ENCODE measurements around the gene PRRX1.

DNA sequence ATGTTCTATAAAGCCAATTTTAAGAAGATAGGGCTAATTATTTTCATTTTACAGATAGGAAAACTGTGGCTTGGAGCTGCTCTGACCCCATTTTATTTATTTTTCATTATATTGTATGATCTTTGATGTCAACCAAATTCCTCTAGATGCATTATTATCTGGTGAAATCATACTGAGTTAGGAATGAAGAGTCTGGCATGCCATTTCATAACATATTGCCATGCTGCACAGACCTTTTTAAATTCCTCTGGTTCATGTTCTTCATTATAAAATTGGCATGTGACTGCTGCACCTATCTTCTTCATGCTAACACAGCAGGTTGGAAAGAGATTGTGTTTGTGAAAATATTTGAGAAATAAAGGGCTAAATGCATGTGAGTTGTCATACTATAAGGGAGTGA, 12.7 kb downstream of the PRRX1 start:
- TF ChIP-seq CTCF (conservative IDR thresholded peaks at IDR 0.05; ENCODE audit: low read depth, low read length): no peak
- TF ChIP-seq EZH2 (IDR thresholded peaks at IDR 0.05; ENCODE audit: borderline replicate concordance, low read depth, low read length, poor library complexity, severe bottlenecking): no peak
